HG03521 (cell line): Measurements from ENCODE around the gene MYOZ3.

Source experiments
- ATAC-seq: cut with Tn5 transposase; IDR thresholded peaks from one replicate; pipeline ENCODE4 v1.9.1; 2021; ENCODE audit warnings: mild to moderate bottlenecking, moderate library complexity; ENCODE audit not compliant: unreplicated experiment

Gene MYOZ3

GRCh38 chr5:150626853-150627276 is 34.2 kb upstream of the MYOZ3 start:
- ATAC-seq, result no peak

- no peak for ATAC-seq
Observed at GRCh38 chr5:150627731-150628545, 33.1 kb upstream of the MYOZ3 start.

- no peak for ATAC-seq
Observed at GRCh38 chr5:150628936-150629485, 32.0 kb upstream of the MYOZ3 start.

GRCh38 chr5:150630016-150630415 is 31.0 kb upstream of the MYOZ3 start:
- no peak for ATAC-seq

- no peak for ATAC-seq
Observed at GRCh38 chr5:150630461-150631325, 30.4 kb upstream of the MYOZ3 start.

- ATAC-seq, result no peak
Observed at GRCh38 chr5:150631326-150631701, 29.7 kb upstream of the MYOZ3 start.

- ATAC-seq, result no peak
Observed at GRCh38 chr5:150632305-150633160, 28.5 kb upstream of the MYOZ3 start.

GRCh38 chr5:150633429-150633828 is 27.6 kb upstream of the MYOZ3 start:
- no peak for ATAC-seq

- ATAC-seq, result no peak
Observed at GRCh38 chr5:150636391-150637244, 24.4 kb upstream of the MYOZ3 start.

- ATAC-seq, result no peak
Observed at GRCh38 chr5:150637245-150638052, 23.6 kb upstream of the MYOZ3 start.

GRCh38 chr5:150638053-150638444 is 23.0 kb upstream of the MYOZ3 start:
- ATAC-seq, result no peak

- ATAC-seq, result no peak
Observed at GRCh38 chr5:150638488-150639376, 22.3 kb upstream of the MYOZ3 start.

GRCh38 chr5:150639377-150639692 is 21.7 kb upstream of the MYOZ3 start:
- no peak for ATAC-seq

- no peak for ATAC-seq
Observed at GRCh38 chr5:150639751-150640150, 21.3 kb upstream of the MYOZ3 start.

GRCh38 chr5:150640311-150641005 is 20.6 kb upstream of the MYOZ3 start, which contains the start of gene SYNPO:
SYNPO (plus strand) TSS chr5:150640660; CDS start chr5:150648276, 7,616 bp downstream.
- no peak for ATAC-seq

- no peak for ATAC-seq
Observed at GRCh38 chr5:150641006-150641570, 20.0 kb upstream of the MYOZ3 start.
